HG03521 (cell line): ENCODE data around the gene PRKCG.

ENCODE experiments used
- ATAC-seq: cut with Tn5 transposase; IDR thresholded peaks from one replicate; pipeline ENCODE4 v1.9.1; 2021; ENCODE audit warnings: mild to moderate bottlenecking, moderate library complexity; ENCODE audit not compliant: unreplicated experiment

Gene PRKCG

DNA sequence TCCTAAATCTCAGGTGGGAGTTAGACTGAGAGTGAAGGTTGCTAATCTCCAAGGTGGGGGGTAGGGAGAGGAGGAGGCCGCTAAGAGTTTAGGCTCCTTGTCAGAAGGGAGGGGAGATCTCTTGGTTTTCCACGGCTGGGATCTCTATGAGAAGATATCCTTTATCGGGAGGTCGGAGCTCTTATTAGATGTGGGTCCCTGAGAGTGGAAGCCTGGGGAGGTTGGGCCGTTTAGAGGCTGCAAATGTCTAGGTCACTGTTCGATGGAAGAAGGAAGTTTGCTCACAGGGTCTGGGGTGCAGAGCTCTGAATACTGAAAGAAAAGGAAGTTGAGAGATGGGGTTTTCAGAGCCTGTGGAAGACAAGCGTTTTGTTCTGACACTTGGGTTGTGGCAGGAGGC, 10.5 kb upstream of the PRKCG start:
- ATAC-seq, result no peak

DNA sequence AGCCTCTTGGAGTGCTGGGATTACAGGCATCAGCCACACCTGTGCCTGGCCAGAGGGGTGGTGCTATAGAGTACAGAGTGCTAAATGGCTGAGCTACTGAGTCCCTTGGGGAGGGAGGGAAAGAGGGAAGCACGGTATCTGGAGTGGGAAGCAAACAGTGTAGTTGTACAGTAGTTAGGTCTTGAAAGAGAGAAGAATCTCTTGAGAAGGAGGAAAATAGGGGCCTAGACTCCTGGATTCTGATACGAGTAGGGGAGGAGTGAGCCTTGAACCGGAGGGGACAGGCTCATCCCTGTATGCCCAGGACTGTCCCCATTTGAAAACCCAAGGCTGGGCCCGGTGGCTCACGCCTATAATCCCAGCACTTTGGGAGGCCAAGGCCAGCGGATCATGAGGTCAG, 9.2 kb upstream of the PRKCG start:
- ATAC-seq, result no peak

DNA sequence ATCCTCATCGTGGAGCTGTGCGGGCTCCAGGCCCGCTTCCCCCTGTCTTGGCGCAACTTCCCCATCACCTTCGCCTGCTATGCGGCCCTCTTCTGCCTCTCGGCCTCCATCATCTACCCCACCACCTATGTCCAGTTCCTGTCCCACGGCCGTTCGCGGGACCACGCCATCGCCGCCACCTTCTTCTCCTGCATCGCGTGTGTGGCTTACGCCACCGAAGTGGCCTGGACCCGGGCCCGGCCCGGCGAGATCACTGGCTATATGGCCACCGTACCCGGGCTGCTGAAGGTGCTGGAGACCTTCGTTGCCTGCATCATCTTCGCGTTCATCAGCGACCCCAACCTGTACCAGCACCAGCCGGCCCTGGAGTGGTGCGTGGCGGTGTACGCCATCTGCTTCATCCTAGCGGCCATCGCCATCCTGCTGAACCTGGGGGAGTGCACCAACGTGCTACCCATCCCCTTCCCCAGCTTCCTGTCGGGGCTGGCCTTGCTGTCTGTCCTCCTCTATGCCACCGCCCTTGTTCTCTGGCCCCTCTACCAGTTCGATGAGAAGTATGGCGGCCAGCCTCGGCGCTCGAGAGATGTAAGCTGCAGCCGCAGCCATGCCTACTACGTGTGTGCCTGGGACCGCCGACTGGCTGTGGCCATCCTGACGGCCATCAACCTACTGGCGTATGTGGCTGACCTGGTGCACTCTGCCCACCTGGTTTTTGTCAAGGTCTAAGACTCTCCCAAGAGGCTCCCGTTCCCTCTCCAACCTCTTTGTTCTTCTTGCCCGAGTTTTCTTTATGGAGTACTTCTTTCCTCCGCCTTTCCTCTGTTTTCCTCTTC, 8.0 kb upstream of the PRKCG start:
- no peak for ATAC-seq

DNA sequence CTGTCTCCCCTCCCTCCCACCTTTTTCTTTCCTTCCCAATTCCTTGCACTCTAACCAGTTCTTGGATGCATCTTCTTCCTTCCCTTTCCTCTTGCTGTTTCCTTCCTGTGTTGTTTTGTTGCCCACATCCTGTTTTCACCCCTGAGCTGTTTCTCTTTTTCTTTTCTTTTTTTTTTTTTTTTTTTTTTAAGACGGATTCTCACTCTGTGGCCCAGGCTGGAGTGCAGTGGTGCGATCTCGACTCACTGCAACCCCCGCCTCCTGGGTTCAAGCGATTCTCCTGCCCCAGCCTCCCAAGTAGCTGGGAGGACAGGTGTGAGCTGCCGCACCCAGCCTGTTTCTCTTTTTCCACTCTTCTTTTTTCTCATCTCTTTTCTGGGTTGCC, 7.4 kb upstream of the PRKCG start:
- ATAC-seq, result no peak

DNA sequence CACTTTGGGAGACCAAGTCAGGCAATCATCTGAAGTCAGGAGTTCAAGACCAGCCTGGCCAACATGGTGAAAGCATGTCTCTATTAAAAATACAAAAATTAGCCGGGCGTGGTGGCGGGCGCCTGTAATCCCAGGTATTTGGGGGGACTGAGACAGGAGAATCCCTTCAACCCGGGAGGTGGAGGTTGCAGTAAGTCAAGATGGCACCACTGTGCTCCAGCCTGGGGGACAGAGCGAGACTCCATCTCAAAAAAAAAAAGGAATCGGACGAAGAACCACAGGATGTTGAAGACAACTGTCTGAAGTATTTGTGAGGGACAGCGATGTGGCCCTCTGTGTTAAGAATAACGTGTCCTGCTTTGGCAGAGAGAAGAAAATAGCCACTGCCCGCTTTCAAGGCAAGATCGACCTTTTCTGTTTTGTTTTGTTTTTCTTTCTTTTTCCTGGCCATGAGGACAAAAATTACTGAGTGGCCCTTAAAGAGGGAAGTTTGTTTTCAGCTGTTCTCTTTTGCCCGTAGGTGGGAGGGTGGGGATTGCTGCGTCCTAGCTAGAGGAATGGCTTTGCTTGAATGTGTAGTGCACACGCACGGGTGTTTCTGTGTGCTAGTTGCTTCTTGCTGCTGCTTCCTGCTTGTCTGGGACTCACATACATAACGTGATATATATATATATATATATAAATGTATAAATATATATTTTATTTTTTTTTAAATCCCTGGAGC, 6.2 kb upstream of the PRKCG start:
- ATAC-seq, result no peak

DNA sequence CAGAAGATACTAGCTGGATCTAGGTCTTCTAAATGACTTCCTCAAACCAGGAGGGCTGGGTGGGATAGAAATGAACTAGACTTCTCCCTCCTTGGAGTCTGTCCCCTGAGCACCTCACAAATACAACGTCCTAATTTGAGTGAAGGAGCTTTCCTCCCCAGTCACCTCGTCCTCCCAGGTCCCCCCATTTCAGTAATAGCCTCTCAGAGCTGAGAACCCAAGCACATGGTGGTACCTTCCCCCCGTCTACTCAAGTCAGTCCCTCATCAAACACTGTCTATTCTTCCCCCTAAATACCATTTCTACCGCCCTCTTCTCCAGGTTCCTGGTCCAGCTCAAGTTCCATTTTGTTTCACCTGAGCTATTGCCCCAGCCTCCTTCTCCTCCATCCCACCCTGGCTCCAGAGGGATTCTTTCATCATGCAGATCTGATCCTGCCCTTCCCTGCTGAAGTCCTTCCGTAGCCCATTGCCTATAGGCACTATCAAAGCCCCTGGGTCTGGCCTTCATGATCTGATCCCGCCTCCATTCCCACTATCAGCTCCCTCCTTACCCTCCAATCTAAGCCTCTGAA, 5.3 kb upstream of the PRKCG start:
- no peak for ATAC-seq

DNA sequence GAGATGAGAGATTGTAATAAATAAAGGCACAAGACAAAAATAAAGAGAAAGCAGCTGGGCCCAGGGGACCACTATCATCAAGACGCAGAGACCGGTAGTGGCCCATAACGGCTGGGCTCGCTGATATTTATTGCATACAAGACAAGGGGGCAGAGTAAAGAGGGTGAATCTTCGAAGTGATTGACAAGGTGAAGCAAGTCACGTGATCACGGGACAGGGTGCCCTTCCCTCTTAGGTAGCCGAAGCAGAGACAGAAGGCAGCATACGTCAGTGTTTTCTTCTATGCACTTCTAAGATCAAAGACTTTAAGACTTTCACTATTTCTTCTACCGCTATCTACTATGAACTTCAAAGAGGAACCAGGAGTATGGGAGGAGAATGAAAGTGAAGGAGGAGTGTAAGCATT, 4.6 kb upstream of the PRKCG start:
- ATAC-seq, result no peak

DNA sequence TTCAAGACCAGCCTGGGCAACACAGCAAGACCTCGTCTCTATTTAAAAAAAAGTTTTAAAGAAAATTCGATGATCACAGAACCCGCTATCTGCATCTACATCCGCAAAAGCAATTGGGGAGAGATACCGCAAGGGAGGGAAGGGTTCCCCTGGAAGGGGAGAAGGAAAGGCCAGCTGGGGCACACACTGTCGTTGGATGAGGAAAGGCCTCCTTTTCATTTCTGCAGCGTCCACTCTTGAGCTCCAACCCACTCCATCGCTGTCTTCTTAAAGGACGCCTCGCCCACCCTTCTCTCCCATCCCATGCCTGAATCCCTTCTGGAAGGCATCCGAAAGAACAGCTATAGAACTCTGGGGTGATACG, 3.2 kb upstream of the PRKCG start:
- no peak for ATAC-seq

DNA sequence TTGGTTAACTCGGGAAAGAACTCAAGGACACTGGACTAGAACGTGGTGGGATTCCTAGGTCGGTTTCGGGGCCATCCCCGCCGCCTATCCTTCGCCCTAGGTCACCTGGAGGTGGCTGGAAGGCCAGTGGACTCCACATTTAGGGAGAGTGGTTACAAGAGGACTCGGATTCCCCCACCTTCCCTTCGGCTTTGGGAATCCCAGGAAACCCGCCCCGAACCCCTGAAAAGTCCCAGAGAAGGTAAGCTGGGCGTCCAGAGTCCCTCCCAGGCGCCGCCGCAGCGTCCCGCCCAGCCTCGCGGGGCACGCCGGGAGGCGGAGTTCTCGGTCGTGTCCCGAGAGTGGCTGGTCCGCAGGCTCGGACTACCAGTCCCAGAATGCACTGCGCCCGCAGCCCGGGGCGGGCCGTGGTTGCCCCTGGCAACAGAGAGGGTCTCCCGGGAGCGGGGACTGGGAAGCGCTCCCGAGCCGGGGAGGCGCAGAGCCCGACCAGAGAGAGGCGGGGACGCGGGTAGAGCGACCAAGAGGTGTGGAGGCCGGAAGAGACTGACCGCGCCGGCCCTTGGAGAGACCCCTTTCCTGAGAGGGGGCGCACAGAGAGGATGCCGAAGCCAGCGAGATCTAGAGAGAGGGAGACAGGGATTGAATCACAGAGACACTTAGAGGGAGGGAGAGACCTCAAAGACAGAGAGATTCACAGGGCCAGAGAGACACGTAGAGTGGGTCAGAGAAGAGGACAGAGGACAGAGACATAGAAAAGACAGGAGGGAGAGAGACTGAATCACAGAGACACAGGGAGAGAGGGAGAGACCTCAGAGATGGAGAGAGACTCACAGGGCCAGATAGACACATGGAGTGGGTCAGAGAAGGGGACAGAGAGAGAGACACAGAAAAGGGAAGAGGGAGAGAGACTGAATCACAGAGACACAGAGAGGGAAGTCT, 2.6 kb upstream of the PRKCG start:
- peak; percentile 70 for ATAC-seq

DNA sequence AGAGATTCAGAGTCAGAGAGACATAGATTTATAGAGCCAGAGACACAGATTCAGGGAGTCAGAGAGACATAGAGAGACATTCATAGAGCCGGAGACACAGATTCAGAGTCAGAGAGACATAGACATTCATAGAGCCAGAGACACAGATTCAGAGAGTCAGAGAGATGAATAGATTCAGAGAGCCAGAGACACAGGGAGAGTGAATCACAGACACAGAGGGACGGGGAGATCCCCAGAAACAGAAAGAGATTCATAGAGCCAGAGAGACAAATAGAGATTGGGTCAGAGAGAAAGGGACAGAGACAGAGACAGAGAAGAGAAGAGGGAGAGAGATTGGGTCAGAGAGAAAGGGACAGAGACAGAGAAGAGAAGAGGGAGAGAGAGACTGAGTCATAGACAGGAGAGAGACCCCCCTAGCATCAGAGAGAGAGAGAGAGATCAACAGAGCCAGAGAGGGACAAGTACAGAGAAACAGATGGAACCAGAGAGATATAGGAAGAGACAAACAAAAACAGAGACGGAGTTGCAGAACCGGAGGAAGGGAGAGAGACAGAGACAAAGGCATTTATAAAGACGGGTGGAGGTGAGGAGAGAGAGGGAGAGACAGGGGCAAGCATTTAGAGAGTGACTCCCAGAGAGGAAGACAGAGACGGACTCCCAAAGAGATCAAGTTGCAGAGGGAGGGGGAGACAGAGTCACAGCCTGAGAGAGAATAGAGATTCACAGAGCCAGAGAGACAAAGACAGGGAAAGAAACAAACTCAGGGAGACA, 1.1 kb upstream of the PRKCG start:
- no peak for ATAC-seq

DNA sequence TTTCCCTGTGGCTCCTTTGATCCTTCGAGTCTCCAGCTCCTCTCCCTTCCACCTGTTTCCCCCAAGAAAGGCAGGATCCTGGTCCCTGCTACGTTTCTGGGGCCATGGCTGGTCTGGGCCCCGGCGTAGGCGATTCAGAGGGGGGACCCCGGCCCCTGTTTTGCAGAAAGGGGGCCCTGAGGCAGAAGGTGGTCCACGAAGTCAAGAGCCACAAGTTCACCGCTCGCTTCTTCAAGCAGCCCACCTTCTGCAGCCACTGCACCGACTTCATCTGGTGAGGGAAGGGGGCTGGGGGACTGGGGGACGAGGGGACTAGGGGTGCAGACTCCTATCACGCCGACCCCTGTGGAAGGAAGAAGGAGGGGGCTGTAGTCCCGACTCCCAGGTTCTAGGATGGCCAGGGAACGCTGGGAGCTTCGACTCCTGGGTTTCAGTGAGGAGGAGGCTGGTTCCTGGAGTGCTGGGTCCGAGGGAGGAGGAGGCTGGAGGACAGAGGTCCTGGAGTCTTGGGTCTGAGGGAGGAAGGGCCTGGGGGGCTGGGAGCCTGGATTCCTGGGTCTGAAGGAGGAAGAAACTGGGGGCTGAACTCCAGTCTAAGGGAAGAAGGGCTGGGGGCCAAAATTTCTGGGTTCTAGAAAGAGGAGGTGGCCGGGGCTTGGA, 524 bp downstream of the PRKCG start:
- ATAC-seq, result no peak

DNA sequence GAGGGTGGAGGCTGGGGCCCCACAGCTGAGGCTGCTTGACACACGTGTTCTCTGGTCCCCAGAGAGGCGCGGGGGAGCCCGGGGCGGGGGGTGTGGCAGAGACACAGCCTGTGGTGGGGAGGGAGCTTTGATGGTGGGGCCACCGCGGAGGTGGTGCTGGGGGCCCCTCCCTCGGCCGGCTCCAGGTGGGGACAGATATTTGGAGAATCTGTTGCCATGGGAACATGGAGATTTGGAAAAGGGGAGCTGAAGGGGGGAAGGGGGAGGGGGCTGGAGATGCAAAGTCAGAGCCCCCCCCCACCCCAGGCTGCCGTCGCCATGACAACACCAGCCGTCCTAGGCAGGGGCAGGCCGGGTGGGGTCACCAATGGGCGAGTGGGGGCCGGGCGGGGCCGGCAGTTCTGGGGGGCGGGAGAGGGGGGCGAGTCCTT, 1.2 kb downstream of the PRKCG start:
- ATAC-seq, result no peak

DNA sequence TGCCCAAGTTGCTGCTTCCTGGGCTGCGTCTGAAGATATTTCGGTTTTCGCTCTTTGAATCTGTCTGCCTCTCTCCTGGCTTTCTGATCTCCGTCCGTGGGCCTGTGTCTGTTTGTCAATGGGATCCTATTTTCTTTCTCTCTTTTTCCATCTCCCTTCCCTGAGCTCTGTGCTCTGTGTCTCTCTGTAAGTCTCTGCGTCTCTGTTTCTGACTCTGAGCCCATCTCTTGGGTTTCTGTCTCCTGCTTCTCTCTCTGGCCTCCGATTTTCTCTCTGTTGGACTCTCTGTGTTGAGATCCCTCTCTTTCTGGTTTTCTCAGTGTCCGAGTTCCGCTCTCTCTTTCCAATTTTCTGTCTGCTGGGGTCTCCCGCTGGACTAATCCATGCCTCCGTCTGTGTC, 1.7 kb downstream of the PRKCG start:
- ATAC-seq, result no peak

DNA sequence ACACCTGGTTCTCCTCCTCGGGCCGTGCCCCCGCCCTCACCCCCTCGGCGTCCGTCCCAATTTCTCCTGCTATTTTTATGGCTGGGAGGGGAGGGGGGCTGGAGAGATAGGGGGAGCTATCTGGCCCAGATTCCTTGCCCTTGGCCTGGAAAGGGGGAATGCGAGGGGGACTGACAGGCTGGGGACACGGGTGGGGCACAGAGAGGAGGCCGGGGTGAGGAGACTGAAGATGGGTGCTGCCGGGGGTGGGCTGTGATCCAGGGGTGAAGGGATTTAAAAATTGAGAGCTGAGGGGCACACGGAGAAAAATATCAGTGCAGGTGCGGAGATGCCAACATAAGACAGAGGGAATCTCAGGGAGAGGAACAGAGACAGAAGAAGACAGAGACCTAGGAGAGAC, 2.3 kb downstream of the PRKCG start:
- ATAC-seq, result no peak

DNA sequence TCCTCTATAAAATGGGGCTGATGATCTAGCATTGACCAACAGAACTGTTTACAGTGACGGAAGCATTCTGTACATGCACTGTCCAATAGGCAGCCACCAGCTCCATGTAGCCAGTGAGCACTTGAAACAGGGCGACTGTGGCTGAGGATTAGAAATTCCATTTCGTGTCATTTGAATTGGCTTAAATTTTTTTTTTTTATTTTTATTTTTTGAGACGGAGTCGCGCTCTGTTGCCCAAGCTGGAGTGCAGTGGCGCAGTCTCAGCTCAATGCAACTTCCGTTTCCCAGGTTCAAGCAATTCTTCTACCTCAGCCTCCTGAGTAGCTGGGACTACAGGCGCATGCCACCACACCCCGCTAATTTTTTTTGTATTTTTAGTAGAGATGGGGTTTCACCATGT, 3.0 kb downstream of the PRKCG start:
- ATAC-seq, result no peak

DNA sequence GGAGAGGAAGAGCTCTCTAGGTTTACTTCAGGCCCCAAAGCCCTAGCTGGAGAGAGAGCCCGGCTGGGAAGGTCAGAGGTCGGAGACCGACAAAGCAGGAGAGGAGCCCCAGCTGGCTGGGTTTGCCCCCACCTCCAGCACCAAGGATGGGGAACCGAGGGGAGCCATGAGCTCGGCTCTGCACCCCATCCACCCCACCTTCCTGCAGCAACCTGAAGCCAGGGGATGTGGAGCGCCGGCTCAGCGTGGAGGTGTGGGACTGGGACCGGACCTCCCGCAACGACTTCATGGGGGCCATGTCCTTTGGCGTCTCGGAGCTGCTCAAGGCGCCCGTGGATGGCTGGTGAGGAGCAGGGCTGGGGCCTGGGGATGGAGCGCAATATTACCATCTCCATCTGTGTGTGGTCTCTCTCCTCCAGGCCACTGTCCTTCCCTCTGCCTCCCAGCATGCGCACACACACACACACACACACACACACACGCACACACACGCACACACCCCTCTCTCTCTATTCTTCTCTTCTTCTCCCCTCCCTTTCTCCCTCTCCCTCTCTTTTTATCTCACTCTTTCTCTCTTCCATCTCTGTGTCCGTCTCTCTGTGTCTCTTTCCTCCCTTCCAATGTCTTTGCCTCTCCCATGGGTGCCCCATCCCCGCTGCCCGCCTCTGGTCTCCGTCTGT, 10.4 kb downstream of the PRKCG start:
- ATAC-seq, result no peak

DNA sequence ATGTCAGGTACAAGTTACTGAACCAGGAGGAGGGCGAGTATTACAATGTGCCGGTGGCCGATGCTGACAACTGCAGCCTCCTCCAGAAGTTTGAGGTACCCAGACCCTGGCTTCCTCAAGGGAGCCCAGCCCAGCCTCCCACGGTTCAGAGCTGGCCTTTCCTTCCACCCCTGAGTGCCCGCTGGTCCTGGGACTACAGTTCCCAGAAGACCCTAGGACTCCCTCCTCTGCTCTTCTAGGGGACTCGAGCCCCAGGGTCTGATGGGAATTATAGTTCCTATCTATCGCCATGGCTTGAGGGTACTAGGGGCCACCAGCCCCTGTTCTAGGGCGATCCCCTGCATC, 11.0 kb downstream of the PRKCG start:
- no peak for ATAC-seq

DNA sequence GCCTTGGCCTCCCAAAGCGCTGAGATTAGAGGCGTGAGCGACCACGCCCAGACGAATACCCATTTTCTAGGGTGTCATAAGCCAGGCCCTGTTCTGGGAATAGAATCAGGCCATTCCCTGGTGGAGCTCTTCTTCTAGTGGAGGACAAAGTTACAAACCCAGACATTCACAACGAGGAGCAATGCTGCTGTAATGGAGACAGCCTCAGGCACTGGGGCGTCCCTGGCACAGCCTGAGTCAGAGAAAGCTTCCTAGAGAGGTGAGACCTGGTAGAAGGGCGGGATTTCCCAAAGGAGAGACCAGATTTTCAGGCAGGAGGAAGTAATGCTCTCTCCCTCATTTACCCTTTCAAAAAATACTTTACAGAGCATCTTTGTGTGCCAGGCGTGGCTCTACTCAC, 12.7 kb downstream of the PRKCG start:
- ATAC-seq, result no peak

DNA sequence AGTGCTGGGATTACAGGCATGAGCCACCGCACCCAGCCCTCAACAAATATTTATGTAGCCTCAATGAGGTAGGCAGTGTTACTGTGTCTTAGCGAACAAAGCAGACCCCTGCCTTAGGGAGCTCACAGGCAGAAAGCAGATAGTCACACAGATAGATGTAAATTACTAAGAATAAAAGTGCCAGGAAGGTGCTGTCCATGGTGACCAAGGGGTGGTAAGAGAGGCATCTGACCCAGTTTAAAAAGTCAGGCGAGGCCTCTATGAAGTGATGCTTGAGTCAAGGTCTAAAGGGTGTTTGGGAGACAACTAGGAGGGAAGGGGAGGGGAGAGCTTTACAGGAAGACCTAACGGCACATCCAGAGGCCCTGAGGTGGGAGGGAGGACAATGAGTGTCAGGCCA, 14.7 kb downstream of the PRKCG start:
- ATAC-seq, result no peak
